Endodermal cell (in vitro differentiated cells): Measurements from ENCODE around the gene DLG3. TPM values are rescaled to one million over a fixed set of nuclear protein-coding genes. Genes with fewer than 3 reads are reported as not detected.
"Not testable (repeated sequence)": the region's sequence is repeated elsewhere in the genome, so short reads cannot be mapped to it uniquely, and the experiment has no call there.

ENCODE experiments used
- DNase-seq: peaks from one replicate; pipeline ENCODE4 v3.0.0-alpha.2; 2017
- H3K27ac ChIP-seq: 2 replicates; pipeline ENCODE4 v1.5.1; 2013; ENCODE audit warnings: mild to moderate bottlenecking, low read depth, low read length, moderate library complexity
- H3K27me3 ChIP-seq: 2 replicates; pipeline ENCODE4 v1.6.1; 2013; ENCODE audit warnings: mild to moderate bottlenecking, low read length, moderate library complexity; ENCODE audit not compliant: insufficient read depth, control insufficient read depth, poor library complexity, severe bottlenecking
- H3K36me3 ChIP-seq: 2 replicates; pipeline ENCODE4 v1.7.0; 2013; ENCODE audit warnings: mild to moderate bottlenecking, low read length, moderate library complexity; ENCODE audit not compliant: control insufficient read depth, insufficient read depth
- H3K4me1 ChIP-seq: one replicate; pipeline ENCODE4 v1.7.0; 2013; ENCODE audit warnings: low read length; ENCODE audit not compliant: control insufficient read depth, insufficient read depth
- H3K4me3 ChIP-seq: 2 replicates; pipeline ENCODE4 v1.5.1; 2013; ENCODE audit warnings: mild to moderate bottlenecking, low read length, moderate library complexity
- H3K9ac ChIP-seq: 2 replicates; pipeline ENCODE4 v1.6.1; 2013; ENCODE audit warnings: mild to moderate bottlenecking, low read length, moderate library complexity; ENCODE audit not compliant: poor library complexity, severe bottlenecking; ENCODE audit errors: extremely low read depth
- H3K9me3 ChIP-seq: 2 replicates; pipeline ENCODE4 v1.6.1; 2013; ENCODE audit warnings: mild to moderate bottlenecking, low read length, moderate library complexity; ENCODE audit not compliant: control insufficient read depth
- H3K27ac Mint-ChIP-seq: 2 replicates; pipeline ENCODE4 v1.8.0; 2020; ENCODE audit warnings: mixed read lengths
- H3K27me3 Mint-ChIP-seq: 2 replicates; pipeline ENCODE4 v1.8.0; 2021; ENCODE audit warnings: mild to moderate bottlenecking, mixed read lengths; ENCODE audit not compliant: insufficient read depth
- H3K36me3 Mint-ChIP-seq: 2 replicates; pipeline ENCODE4 v1.8.0; 2020; ENCODE audit warnings: low read depth, mixed read lengths
- H3K4me1 Mint-ChIP-seq: 2 replicates; pipeline ENCODE4 v1.8.0; 2020; ENCODE audit warnings: mixed read lengths
- H3K4me3 Mint-ChIP-seq: 2 replicates; pipeline ENCODE4 v1.8.0; 2020; ENCODE audit warnings: mild to moderate bottlenecking, moderate library complexity, mixed read lengths
- H3K9me3 Mint-ChIP-seq: 2 replicates; pipeline ENCODE4 v1.8.0; 2020; ENCODE audit warnings: mild to moderate bottlenecking, mixed read lengths
- CTCF ChIP-seq: fragments of 200-600 bp; sonication (generic); conservative IDR thresholded peaks from 2 replicates; pipeline ENCODE4 v1.5.0; 2021; ENCODE audit warnings: antibody characterized with exemption, mild to moderate bottlenecking
- WGBS, 2 experiments: methylation state at CpG; one replicate each; pipeline versions ENCODE4 v1.1.5 to v1.1.7; 2013; ENCODE audit warnings: missing lambda C conversion rate in 2 of 2, mixed read lengths in 1 of 2; ENCODE audit not compliant: insufficient coverage in 1 of 2, insufficient read length in 1 of 2; 5-methylcytosine and 5-hydroxymethylcytosine counted together
- total RNA-seq, 2 donors: library from RNA; stranded (reverse); fragmentation: NEBNext Ultra II Directional in 1 of 2; extraction: Animal tissue kit (Norgen Biotek cat#: 25700) in 1 of 2; gene quantifications; 2 replicates in 1 of 2; 3 replicates in 1 of 2; pipeline ENCODE4 v1.2.1, GENCODE V29; 2021

DLG3 gene
- total RNA-seq, 2 donors from 2014 or later, result 53.9 to 59.4 TPM

- H3K36me3 ChIP-seq, result peaks cover 19% of the 10 kb centered on the region
- Mint-ChIP-seq H3K27ac (no peak overlapping the region), H3K4me1 (peaks cover 27% of the 10 kb centered on the region), H3K36me3 (peaks cover 33% of the 10 kb centered on the region), H3K27me3 (no peaks in the 10 kb centered on the region), H3K9me3 (peaks cover 64% of the 10 kb centered on the region), H3K4me3 (no peak overlapping the region)
- WGBS, 2 experiments, result 90% methylated on average over 4 of the region's 4 CpGs; no CpG with 5 or more reads in 1 of the 2 experiments
- no peak for TF ChIP-seq CTCF
- H3K4me3 ChIP-seq, result no peak overlapping the region
- no peaks in the 10 kb centered on the region for H3K27me3 ChIP-seq
- H3K4me1 ChIP-seq, result no peaks in the 10 kb centered on the region
- no peak overlapping the region for H3K27ac ChIP-seq
- no peak overlapping the region for H3K9ac ChIP-seq
- no peak for DNase-seq
- no peaks in the 10 kb centered on the region for H3K9me3 ChIP-seq
Measured at GRCh38 chrX:70505451-70505841, 60.8 kb downstream of the DLG3 start.

GRCh38 chrX:70508296-70508911 lies 63.8 kb downstream of the DLG3 start:
- no peaks in the 10 kb centered on the region for H3K27me3 Mint-ChIP-seq
- TF ChIP-seq CTCF, result no peak
- H3K4me1 Mint-ChIP-seq, result peaks cover 29% of the 10 kb centered on the region

GRCh38 chrX:70509078-70509477 lies 64.4 kb downstream of the DLG3 start:
- H3K27me3 ChIP-seq, result no peaks in the 10 kb centered on the region
- WGBS, 2 experiments, result 79% methylated on average over 4 of the region's 4 CpGs; no CpG with 5 or more reads in 1 of the 2 experiments
- Mint-ChIP-seq H3K4me3 (no peak overlapping the region), H3K9me3 (peaks cover 75% of the 10 kb centered on the region), H3K27me3 (no peaks in the 10 kb centered on the region), H3K36me3 (peaks cover 4% of the 10 kb centered on the region), H3K4me1 (peaks cover 29% of the 10 kb centered on the region), H3K27ac (no peak overlapping the region)
- H3K27ac ChIP-seq, result no peak overlapping the region
- H3K4me3 ChIP-seq, result no peak overlapping the region
- no peak for DNase-seq
- no peak for TF ChIP-seq CTCF
- no peaks in the 10 kb centered on the region for H3K36me3 ChIP-seq
- no peak overlapping the region for H3K9ac ChIP-seq
- no peaks in the 10 kb centered on the region for H3K9me3 ChIP-seq
- H3K4me1 ChIP-seq, result no peaks in the 10 kb centered on the region

More at GRCh38 chrX:70508296-70508911, 63.8 kb downstream of the DLG3 start:
- H3K4me1 ChIP-seq, result no peaks in the 10 kb centered on the region
- no peaks in the 10 kb centered on the region for H3K36me3 ChIP-seq
- H3K36me3 Mint-ChIP-seq, result peaks cover 11% of the 10 kb centered on the region
- H3K9me3 ChIP-seq, result no peaks in the 10 kb centered on the region
- no peaks in the 10 kb centered on the region for H3K27me3 ChIP-seq
- no peak overlapping the region for H3K27ac ChIP-seq
- H3K9me3 Mint-ChIP-seq, result peaks cover 74% of the 10 kb centered on the region
- peak overlapping the region; percentile 64 for H3K27ac Mint-ChIP-seq
- WGBS, 2 experiments, result 23% methylated on average over 5 of the region's 6 CpGs; no CpG with 5 or more reads in 1 of the 2 experiments
- no peak overlapping the region for H3K4me3 Mint-ChIP-seq
- DNase-seq, result peak; percentile 71
- no peak overlapping the region for H3K4me3 ChIP-seq
- H3K9ac ChIP-seq, result no peak overlapping the region

GRCh38 chrX:70515270-70515669 lies 70.6 kb downstream of the DLG3 start:
- H3K4me1 Mint-ChIP-seq, H3K4me3 ChIP-seq, DNase-seq, H3K36me3 ChIP-seq, H3K36me3 Mint-ChIP-seq, H3K9ac ChIP-seq, H3K27ac ChIP-seq, H3K27me3 Mint-ChIP-seq, H3K9me3 ChIP-seq, H3K4me1 ChIP-seq, H3K27ac Mint-ChIP-seq, H3K4me3 Mint-ChIP-seq, H3K27me3 ChIP-seq: not testable (repeated sequence)
- whole genome bisulfite sequencing, 2 experiments, result no CpG with 5 or more reads among the region's 4 CpGs
- peaks cover 77% of the 10 kb centered on the region for H3K9me3 Mint-ChIP-seq

- not testable (repeated sequence) for H3K27me3 ChIP-seq, H3K9ac ChIP-seq, DNase-seq, H3K36me3 Mint-ChIP-seq, H3K4me1 ChIP-seq, H3K27ac ChIP-seq, H3K27me3 Mint-ChIP-seq, H3K4me1 Mint-ChIP-seq, H3K4me3 ChIP-seq, H3K27ac Mint-ChIP-seq, H3K9me3 ChIP-seq, H3K4me3 Mint-ChIP-seq, H3K36me3 ChIP-seq
- WGBS, 2 experiments, result no CpG with 5 or more reads among the region's 1 CpG
- H3K9me3 Mint-ChIP-seq, result peaks cover 77% of the 10 kb centered on the region
Measured at GRCh38 chrX:70515692-70516091, 71.1 kb downstream of the DLG3 start.
